ENCODE data around the gene CACNG3.
"Not testable (repeated sequence)": the region's sequence is repeated elsewhere in the genome, so short reads cannot be mapped to it uniquely, and the experiment has no call there.

Gene CACNG3

DNA sequence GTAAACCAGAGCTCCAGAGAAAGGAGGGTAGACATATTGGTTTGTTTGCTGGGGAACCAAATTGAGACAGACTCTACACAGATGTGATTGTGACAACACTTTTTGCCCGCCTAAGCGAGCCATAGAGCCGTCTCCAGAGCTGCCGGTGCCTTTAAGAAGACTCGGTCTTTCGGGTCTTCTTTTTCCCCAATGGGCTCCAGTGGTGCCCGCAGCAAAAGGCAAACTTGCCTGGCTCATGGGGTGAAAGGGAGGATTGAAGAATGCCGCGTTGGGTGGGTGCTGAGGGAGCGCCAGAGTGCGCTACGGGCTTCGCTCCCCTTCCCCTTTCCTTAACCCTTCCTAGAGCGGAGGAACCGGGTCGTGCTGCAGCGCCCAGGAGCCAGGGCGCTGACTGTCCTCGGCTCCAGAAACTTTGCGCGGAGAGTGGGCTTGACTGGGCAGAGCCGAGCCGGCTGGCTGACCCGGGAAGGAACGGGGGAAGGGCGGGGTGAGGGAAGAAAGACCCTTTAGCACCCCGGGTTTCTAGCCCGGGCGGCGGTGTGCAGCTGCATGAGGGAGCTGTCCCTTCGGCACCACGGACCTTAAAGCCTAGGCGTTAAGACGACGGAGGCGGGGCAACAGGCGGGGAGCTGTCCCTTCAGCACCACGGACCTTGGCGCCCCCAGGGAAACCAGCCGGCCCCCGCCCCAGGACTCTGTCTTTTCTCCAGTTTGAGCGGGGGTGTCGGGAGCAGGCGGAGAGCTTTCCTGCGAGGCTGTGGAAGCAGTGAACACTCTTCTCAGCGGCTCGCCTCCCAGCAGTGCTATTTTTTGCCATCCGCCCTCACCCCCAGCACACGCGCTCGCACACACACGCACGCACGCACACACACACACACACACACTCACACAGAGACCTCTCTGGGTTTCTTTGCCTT is at the start of gene CACNG3:
Gene CACNG3, plus strand, starts transcription at position 880 of the 916 bp plus-strand sequence. CDS start 420 bp downstream, outside the sequence.
- no peak for DNase-seq (ENCODE audit: low read depth, low spot score)

DNA sequence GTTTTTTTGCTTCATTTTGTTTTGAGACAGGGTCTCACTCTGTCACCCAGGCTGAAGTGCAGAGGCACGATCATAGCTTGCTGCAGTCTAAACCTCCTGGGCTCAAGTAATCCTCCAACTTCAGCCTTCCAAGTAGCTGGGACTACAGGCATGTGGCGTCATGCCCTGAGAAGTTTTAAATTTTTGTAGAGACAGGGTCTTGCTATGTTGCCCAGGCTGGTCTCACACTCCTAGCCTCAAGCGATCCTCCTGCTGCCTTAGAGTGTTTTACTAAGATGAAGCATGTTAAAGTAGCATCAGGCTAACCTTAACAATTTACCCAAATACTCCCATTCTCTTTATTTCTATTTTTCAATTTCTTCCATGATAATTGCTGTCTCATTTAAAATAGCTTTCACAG is 49.2 kb upstream of the CACNG3 start:
- DNase-seq (ENCODE audit: low read depth, low spot score) = no peak

DNA sequence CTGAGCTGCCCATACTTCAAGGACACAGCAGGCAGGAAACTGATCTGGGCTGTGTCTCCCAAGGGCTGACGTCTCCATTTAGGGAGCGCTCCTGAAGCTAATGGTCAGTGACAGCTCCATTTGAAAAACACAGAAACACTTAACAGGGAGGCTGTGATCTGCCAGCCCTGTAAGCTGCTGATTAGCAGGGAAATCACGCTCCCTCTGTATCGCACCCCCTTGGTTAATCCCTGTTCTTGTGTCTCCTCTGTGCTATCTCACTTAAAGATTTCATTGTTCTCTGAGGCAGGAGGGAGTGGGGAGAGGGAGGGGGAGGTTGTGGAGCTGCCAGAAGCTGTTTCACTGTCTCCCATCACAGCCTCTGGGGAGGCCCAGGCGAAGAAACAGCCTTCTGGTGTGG is 47.4 kb upstream of the CACNG3 start:
- no peak for DNase-seq (ENCODE audit: low read depth, low spot score)

GRCh38 chr16:24214992-24215391 is 41.1 kb upstream of the CACNG3 start:
- no peak for DNase-seq (ENCODE audit: low read depth, low spot score)

DNA sequence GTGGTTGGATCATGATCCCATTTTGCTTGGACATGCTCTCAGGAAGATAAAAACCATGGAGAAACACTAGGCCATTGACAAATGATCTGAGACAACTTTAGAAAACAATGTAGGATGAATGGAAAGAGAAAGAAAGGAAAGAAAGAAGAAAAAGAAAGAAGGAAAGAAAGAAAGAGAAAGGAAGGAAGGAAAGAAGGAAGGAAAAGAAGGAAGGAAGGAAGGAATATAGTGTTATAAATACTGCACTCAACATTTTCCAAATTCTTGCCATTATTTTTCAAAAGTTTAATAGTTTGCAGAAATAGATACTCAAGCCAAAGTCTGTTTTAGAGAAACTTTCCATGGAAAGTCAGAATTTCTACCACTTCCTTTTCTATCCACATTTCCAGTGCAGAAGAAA is 39.2 kb upstream of the CACNG3 start:
- DNase-seq (ENCODE audit: low read depth, low spot score) = no peak

- DNase-seq (ENCODE audit: low read depth, low spot score) = no peak
These were observed 38.7 kb upstream of the CACNG3 start for GRCh38 chr16:24217461-24217860.

- no peak for DNase-seq (ENCODE audit: low read depth, low spot score)
These were observed 37.8 kb upstream of the CACNG3 start for GRCh38 chr16:24218299-24218698.

- DNase-seq (ENCODE audit: low read depth, low spot score) = no peak
These were observed 34.9 kb upstream of the CACNG3 start for GRCh38 chr16:24221219-24221618.

DNA sequence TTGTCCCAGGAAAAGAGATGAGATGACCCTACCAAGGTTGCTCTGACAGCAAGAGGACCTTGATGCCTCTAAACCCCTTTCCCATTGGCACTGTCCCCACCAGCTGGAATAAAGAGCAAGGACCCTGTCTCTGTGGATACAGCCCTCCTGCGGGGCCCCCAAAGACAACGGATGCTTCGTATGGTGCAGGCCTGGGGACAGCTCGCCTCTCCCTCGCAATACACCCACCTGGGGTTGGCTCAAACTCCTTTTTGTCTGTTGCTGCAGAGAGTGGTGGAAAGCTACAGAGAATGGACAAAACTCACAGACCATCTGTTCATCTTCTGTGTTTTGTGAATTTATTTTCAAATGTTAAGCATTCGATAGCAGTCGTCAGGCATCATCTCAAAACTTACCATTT is 27.6 kb upstream of the CACNG3 start:
- no peak for DNase-seq (ENCODE audit: low read depth, low spot score)

DNA sequence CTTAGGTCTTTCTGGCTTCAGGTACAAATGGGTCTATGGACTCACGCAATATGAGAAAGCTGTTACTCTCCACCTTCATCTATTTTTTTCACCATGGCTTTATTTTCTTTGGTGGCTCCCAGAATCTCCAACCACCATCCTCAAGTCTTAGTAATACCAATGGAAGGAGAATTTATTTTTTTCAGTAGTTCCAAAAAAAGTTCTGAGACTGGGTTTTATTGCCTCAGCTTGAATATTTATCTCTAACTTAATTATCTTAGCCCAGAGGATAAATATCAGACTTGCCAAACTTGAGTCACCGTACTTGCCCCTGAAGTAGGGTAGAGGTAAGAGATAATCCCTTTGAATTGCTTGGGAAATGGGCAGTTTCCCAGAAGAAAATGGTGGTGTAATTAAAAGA is 23.2 kb upstream of the CACNG3 start:
- DNase-seq (ENCODE audit: low read depth, low spot score) = no peak

DNA sequence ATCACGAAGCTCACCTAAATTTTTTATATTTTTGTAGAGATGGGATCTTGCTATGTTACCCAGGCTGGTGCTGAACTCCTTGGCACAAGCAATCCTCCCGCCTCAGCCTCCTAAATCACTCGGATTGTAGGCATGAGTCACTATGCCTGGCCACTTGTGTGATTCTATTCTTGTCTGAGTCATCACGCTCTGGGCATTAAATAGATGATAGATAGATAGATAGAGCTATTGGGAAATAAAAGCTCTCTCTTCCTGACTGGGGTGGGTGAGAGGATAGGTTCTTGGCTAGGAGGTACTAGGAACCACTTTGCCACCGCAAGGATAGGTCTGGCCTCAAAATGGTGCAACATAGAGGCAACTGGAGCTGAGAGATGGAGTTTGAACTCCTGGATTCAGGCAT is 21.4 kb upstream of the CACNG3 start:
- DNase-seq (ENCODE audit: low read depth, low spot score) = no peak

DNA sequence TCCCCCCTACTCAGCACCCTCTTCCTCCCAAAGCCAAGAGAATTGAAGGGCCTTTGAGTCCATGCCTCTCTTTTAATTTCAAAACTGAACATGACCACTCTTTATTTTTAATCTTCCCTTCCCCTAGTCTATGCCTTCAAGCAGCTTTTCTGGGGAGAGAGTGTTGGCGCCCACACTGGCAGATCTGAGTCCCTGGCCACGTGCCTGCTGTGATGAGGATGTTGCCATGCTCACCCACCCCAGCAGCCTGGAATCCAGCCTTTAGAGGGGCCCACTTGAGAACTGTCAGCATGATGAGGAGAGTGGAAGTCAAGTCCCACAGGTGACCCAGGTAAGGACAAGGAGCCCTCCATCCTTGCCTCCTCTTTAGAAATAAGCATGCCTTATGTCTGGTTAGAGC is 20.3 kb upstream of the CACNG3 start:
- DNase-seq (ENCODE audit: low read depth, low spot score) = no peak

GRCh38 chr16:24238846-24239245 is 17.3 kb upstream of the CACNG3 start:
- DNase-seq (ENCODE audit: low read depth, low spot score) = not testable (repeated sequence)

GRCh38 chr16:24246911-24247607 is 9.1 kb upstream of the CACNG3 start:
- DNase-seq (ENCODE audit: low read depth, low spot score) = no peak

DNA sequence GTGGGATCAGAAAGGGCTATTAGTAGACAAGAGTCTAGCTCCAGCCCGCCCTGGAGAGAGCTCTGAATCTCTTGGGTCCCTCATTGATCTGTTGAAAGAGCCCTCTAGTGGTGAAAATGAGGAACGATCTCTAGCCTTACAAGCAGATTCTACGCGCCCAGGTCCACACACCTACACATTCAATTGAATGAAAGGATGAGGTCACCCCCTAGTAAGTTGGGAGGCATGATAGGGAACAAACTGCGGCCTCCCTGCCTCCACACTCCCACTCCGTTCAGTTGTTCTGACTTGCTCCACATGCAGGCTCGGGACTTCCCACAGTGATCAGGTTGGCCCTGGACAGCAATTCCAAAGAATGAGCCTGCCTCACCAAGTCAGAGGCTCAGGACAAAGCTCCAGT is 2.9 kb upstream of the CACNG3 start:
- no peak for DNase-seq (ENCODE audit: low read depth, low spot score)

DNA sequence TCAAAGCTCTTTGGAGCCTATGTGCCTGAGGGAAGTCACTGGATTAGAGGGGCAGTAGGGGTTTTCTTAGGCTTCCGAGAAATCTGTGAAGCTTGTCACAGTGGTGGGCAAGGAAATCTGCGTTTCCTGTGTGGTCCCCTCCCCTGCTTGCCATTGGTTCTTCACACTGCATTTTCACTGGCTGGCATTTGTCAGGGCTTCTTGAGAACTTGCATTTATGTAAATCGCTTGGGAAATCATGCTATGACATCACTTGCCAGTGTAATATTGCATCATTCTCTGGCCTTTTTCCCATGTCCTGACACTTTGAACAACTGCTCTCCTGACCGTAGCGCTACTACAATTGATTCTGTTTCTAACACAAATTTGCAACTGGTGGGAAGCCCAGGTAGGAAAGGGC is 1.8 kb downstream of the CACNG3 start:
- no peak for DNase-seq (ENCODE audit: low read depth, low spot score)

DNA sequence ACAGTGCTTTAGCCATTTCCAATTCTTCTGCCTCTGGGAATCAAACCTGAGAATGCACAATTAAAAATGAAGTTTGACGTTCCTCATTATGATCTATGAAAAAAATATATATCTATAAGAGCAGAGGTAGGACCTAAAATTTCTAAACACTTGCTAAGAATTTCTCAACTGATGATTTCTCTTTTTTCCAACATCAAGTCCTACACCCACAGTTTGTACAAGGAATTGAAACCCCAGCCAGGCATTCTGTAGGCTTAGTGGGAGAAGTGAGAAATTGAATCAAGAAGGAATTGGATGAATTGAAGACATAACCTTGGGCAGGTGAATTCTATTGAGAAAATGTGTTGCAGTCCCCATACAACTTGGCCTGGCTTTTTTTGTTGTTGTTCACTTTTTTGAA is 2.7 kb downstream of the CACNG3 start:
- DNase-seq (ENCODE audit: low read depth, low spot score) = no peak

DNA sequence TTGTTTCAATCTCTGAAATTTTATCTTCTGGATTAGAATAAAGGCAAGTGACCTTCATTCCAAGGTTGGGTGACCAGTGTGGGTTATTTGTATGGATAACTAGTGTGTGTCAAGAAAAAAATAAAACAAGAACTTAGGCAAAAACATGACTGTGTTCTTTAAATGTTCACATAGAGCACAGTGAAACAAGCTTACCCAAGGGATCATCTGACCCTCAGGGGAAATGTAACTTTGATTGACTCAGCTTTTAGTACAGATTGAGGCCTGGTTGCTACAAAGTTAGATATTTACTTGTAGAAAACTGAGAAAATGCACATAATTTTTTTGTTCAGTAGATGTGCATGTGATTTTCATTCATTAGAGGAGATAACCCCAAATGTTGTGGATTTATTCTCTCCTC is 6.7 kb downstream of the CACNG3 start:
- DNase-seq (ENCODE audit: low read depth, low spot score) = no peak

- no peak for DNase-seq (ENCODE audit: low read depth, low spot score)
These were observed 14.7 kb downstream of the CACNG3 start for GRCh38 chr16:24270721-24271442.

GRCh38 chr16:24272379-24272778 is 16.2 kb downstream of the CACNG3 start:
- no peak for DNase-seq (ENCODE audit: low read depth, low spot score)

- no peak for DNase-seq (ENCODE audit: low read depth, low spot score)
These were observed 17.5 kb downstream of the CACNG3 start for GRCh38 chr16:24273508-24274182.

DNA sequence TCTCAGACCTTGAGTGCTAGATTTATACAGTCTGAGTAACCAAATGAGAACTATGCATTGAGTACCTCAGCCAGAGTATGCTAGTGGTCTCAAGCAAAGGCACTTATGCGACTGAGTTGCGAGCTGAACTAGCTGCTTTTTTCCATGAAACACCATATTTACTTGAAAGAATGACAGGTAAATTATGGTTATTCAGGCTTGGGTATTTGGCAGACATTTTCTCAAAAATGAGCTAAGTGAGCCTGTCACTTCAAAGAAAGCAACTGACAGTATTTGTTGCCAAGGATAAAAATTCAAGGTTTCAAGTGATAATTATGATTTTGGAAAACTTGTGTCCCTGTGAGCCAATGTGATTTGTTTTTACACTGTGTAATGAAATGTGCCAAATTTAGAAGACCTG is 19.3 kb downstream of the CACNG3 start:
- DNase-seq (ENCODE audit: low read depth, low spot score) = no peak

All from activated CD4-positive, CD25-positive, alpha-beta regulatory T cell treated with anti-CD3 and anti-CD28 coated beads, Interleukin-2, amount 50 U/mL, for 16 hours (primary cell).